K562 (cell line): Measurements from ENCODE around the gene SHFL. TPM values are rescaled to one million over a fixed set of nuclear protein-coding genes. Genes with fewer than 3 reads are reported as not detected.

Experiments
- BCOR ChIP-seq: fragments of 450-650 bp; IDR thresholded peaks from 2 replicates; pipeline ENCODE4 v1.6.1; 2016
- E2F1 ChIP-seq: sonication (generic); formaldehyde crosslinking; IDR thresholded peaks from 2 replicates; pipeline ENCODE4 v1.8.1; 2023; ENCODE audit warnings: mild to moderate bottlenecking, missing genetic modification reagents, moderate library complexity
- HNRNPH1 ChIP-seq: fragments of 200-400 bp; formaldehyde crosslinking; optimal IDR thresholded peaks from 2 replicates; pipeline ENCODE3; 2017; ENCODE audit warnings: low read depth, mild to moderate bottlenecking, low read length, moderate library complexity
- JUN ChIP-seq, 2 experiments: sonication (generic) in 1 of 2; formaldehyde crosslinking in 1 of 2; IDR thresholded peaks; 2 replicates each; pipeline versions ENCODE4 v1.6.1 to v1.8.0; 2012 to 2022; ENCODE audit warnings: borderline replicate concordance in 2 of 2, mild to moderate bottlenecking in 2 of 2, improper control_type of control experiment in 1 of 2, low read depth in 1 of 2, low read length in 1 of 2, missing genetic modification reagents in 1 of 2
- PCBP2 ChIP-seq: fragments of 200-400 bp; formaldehyde crosslinking; IDR thresholded peaks from 2 replicates; pipeline ENCODE4 v1.6.1; 2018; ENCODE audit warnings: low read length, low read depth, mild to moderate bottlenecking, moderate library complexity; ENCODE audit not compliant: poor library complexity, severe bottlenecking
- PRMT5 ChIP-seq: sonication (generic); formaldehyde crosslinking; IDR thresholded peaks from 2 replicates; pipeline ENCODE4 v1.5.0; 2020; ENCODE audit warnings: missing genetic modification reagents
- PTRF ChIP-seq: fragments of 450-650 bp; IDR thresholded peaks from 2 replicates; pipeline ENCODE4 v1.6.1; 2016; ENCODE audit warnings: mild to moderate bottlenecking, missing genetic modification characterization, missing compliant biosample characterization
- RBM15 ChIP-seq: fragments of 200-400 bp; formaldehyde crosslinking; IDR thresholded peaks from 2 replicates; pipeline ENCODE4 v1.6.1; 2018; ENCODE audit warnings: mild to moderate bottlenecking, low read length, moderate library complexity; ENCODE audit not compliant: insufficient read depth
- SP1 ChIP-seq: sonication (generic); formaldehyde crosslinking; IDR thresholded peaks from 2 replicates; pipeline ENCODE4 v1.8.1; 2022; ENCODE audit warnings: mild to moderate bottlenecking, missing genetic modification reagents
- SP2 ChIP-seq: IDR thresholded peaks from 2 replicates; pipeline ENCODE4 v1.6.1; 2011; ENCODE audit warnings: mild to moderate bottlenecking, low read depth, low read length, moderate library complexity; ENCODE audit not compliant: poor library complexity, severe bottlenecking; ENCODE audit errors: extremely low read depth
- ZNF551 ChIP-seq: fragments of 250-450 bp; sonication (Bioruptor Pico); IDR thresholded peaks from 2 replicates; pipeline ENCODE4 v1.5.0; 2021; ENCODE audit warnings: mild to moderate bottlenecking, moderate library complexity
- ZNF589 ChIP-seq: fragments of 200-800 bp; sonication (Bioruptor generic); IDR thresholded peaks from 2 replicates; pipeline ENCODE4 v1.6.1; 2016; ENCODE audit warnings: low read depth, missing genetic modification characterization, missing compliant biosample characterization
- polyA plus RNA-seq, 8 experiments: library from polyadenylated mRNA; depleted of rRNA in 4 of 8; stranded (reverse) in 5 of 8; unstranded in 3 of 8; fragments of >200 nt; fragmentation: Nextera tagmentation in 2 of 8; fragmentation: Illumina TruSeq in 1 of 8; extraction: Ambion mirVana in 2 of 8; extraction: Trizol in 1 of 8; gene quantifications; 2 replicates each; pipeline versions ENCODE4 v1.2.1 to v1.2.3, GENCODE V29; 2011 to 2014; ENCODE audit warnings: inconsistent platforms in 1 of 8, missing spikeins in 1 of 8
- total RNA-seq, 7 experiments: library from RNA; depleted of rRNA in 6 of 7; stranded (reverse); fragments of >200 nt in 6 of 7; fragmentation: Illumina TruSeq in 2 of 7; extraction: Trizol in 2 of 7; gene quantifications; 2 replicates each; pipeline versions ENCODE4 v1.2.1 to v1.2.3, GENCODE V29; 2011 to 2021; ENCODE audit warnings: low replicate concordance in 1 of 7
- TF ChIP-seq, protein P1 (sequence below), 2 experiments: fragments of 450-650 bp in 1 of 2; IDR thresholded peaks; 2 replicates each; pipeline ENCODE4 v1.6.1; 2011 to 2017; ENCODE audit warnings: low read depth in 2 of 2, antibody characterized with exemption in 1 of 2, borderline replicate concordance in 1 of 2, low read length in 1 of 2, mild to moderate bottlenecking in 1 of 2, mixed read lengths in 1 of 2; ENCODE audit not compliant: control insufficient read depth in 1 of 2
- TF ChIP-seq, protein P2 (sequence below): fragments of 250-450 bp; sonication (Bioruptor Pico); IDR thresholded peaks from 2 replicates; pipeline ENCODE4 v1.5.0; 2021; ENCODE audit warnings: mild to moderate bottlenecking, moderate library complexity
- TF ChIP-seq, protein P3 (sequence below): fragments of 250-450 bp; sonication (Bioruptor Pico); IDR thresholded peaks from 2 replicates; pipeline ENCODE4 v1.5.0; 2020; ENCODE audit warnings: mild to moderate bottlenecking

Gene SHFL
- total and polyA plus RNA-seq, 9 of the 15 experiments (the other 6 are each of a cell fraction or from before 2014, with no cell fraction given), result 1.5 to 25.7 (median 13.0) TPM

DNA sequence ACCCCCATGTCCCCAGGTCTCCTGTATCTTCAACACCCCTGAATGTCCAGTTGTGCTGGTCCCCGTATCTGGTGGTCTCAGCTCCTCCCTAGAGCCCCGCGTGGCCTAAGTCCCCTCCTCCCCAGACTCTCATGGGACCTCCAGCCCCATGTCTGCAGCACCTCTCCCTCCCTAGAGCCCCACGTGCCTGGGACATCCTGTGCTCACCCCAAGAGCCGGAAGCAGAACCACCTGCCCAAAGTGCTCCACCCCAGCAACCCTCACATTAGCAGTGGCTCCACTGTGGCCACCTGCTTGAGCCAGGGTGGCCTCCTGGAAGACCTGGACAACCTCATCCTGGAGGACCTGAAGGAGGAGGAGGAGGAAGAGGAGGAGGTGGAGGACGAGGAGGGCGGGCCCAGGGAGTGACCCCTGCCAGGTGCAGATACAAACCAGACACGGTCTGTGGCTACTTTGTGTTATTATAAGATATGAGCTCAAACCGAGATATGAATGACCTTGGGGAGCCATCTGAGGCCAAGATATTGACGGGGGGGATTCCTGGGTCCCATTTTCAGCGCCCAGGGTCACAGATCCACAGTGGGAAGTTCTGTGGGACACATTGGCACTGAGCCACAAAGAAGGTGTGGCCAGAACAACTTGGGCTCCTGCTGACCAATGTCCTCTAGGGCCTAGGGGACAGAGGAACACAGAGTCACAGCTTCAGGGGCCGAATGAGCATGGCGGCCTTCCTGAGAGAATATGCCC, 6.0 kb downstream of the SHFL start (continued):
- no peak for TF ChIP-seq SP1 (CRISPR knock-in tag)
- TF ChIP-seq PCBP2, result no peak
- TF ChIP-seq HNRNPH1, result no peak
- no peak for TF ChIP-seq ZNF551
- TF ChIP-seq PRMT5 (CRISPR knock-in tag), result no peak
- no peak for TF ChIP-seq SP2
- TF ChIP-seq E2F1 (CRISPR knock-in tag), result no peak
- TF ChIP-seq BCOR, result no peak
- TF ChIP-seq PTRF (tag), result no peak
- TF ChIP-seq, protein P1, sequence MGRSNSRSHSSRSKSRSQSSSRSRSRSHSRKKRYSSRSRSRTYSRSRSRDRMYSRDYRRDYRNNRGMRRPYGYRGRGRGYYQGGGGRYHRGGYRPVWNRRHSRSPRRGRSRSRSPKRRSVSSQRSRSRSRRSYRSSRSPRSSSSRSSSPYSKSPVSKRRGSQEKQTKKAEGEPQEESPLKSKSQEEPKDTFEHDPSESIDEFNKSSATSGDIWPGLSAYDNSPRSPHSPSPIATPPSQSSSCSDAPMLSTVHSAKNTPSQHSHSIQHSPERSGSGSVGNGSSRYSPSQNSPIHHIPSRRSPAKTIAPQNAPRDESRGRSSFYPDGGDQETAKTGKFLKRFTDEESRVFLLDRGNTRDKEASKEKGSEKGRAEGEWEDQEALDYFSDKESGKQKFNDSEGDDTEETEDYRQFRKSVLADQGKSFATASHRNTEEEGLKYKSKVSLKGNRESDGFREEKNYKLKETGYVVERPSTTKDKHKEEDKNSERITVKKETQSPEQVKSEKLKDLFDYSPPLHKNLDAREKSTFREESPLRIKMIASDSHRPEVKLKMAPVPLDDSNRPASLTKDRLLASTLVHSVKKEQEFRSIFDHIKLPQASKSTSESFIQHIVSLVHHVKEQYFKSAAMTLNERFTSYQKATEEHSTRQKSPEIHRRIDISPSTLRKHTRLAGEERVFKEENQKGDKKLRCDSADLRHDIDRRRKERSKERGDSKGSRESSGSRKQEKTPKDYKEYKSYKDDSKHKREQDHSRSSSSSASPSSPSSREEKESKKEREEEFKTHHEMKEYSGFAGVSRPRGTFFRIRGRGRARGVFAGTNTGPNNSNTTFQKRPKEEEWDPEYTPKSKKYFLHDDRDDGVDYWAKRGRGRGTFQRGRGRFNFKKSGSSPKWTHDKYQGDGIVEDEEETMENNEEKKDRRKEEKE (IDR thresholded peaks at IDR 0.05; ENCODE audit: borderline replicate concordance in 1 of 2, control insufficient read depth in 1 of 2, low read depth in 2 of 2, low read length in 1 of 2), result no peak
- TF ChIP-seq ZNF589 (CRISPR knock-in tag), result no peak
- TF ChIP-seq, protein P2, sequence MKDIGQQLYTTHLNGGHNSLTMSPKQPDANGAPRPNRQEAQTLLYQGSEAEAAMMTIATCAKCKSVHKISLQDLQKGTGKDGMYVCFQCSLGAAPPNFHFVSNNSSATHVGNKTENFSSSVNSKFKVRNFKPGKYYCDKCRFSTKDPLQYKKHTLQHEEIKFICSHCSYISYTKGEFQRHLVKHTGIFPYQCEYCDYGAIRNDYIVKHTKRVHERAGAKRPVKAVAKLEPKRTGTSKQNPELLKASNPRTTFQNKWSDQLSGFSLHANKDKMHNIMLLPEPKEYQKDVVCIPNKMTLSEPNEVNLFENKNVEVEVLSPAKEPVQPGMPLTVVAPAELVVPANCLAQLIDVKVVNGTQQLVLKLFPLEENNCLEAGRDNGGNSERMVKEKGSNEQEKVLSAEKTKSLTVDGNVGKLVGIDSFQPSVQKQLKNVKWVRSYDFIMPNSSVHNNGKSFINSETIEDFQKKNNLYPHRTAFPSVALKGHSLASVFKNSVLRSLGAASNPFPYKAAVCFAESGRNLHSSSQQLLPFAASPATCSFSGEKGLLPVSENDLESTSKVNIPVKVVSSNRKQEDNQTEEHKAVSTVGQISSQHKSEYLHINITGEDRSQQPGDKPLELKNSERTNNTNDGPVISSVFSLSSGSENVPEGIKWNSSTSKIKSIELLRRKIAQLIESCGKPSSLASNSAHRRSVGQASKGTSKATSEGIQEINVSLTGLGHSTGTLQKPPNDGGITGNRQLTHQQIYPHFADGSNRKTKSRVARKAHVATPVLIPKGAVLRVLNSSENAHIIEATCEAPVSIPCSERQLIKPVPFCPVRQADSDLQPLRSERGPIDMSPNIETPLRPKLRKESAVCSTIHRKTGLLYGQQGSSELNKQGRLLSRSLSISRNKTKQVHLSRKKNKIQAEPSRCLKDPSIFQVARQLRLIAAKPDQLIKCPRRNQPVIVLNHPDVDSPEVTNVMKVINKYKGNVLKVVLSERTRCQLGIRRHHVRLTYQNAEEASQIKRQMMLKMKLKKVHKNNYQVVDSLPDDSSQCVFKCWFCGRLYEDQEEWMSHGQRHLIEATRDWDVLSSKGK (CRISPR knock-in tag), result no peak
- TF ChIP-seq, protein P3, sequence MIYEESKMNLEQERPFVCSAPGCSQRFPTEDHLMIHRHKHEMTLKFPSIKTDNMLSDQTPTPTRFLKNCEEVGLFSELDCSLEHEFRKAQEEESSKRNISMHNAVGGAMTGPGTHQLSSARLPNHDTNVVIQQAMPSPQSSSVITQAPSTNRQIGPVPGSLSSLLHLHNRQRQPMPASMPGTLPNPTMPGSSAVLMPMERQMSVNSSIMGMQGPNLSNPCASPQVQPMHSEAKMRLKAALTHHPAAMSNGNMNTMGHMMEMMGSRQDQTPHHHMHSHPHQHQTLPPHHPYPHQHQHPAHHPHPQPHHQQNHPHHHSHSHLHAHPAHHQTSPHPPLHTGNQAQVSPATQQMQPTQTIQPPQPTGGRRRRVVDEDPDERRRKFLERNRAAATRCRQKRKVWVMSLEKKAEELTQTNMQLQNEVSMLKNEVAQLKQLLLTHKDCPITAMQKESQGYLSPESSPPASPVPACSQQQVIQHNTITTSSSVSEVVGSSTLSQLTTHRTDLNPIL (CRISPR knock-in tag), result no peak
- TF ChIP-seq RBM15, result no peak
- TF ChIP-seq JUN (IDR thresholded peaks at IDR 0.05; ENCODE audit: borderline replicate concordance, low read depth, low read length), result no peak
- TF ChIP-seq JUN (CRISPR knock-in tag; IDR thresholded peaks at IDR 0.05; ENCODE audit: borderline replicate concordance), result no peak
